Thyroid gland (tissue), 4 donors: Measurements from ENCODE around the gene COL4A4. TPM values are rescaled to one million over a fixed set of nuclear protein-coding genes. Genes with fewer than 3 reads are reported as not detected.

Experiments used
- DNase-seq, 2 donors: peaks; one replicate each; pipeline ENCODE4 v3.0.0-alpha.2; 2019
- H3K27ac ChIP-seq, 3 donors: fragments of 200-600 bp; sonication (generic); 1 replicate in 2 of 3; 2 replicates in 1 of 3; pipeline ENCODE4 v1.5.1; 2016 to 2019; ENCODE audit warnings: mild to moderate bottlenecking in 1 of 3, moderate library complexity in 1 of 3
- H3K27me3 ChIP-seq: fragments of 200-600 bp; sonication (generic); one replicate; pipeline ENCODE4 v1.5.1; 2019
- H3K36me3 ChIP-seq, 2 donors: fragments of 200-600 bp; sonication (generic); one replicate each; pipeline ENCODE4 v1.5.1; 2016 to 2019
- H3K4me1 ChIP-seq, 2 donors: fragments of 200-600 bp; sonication (generic); one replicate each; pipeline ENCODE4 v1.5.1; 2017 to 2019
- H3K4me3 ChIP-seq, 3 donors: fragments of 200-600 bp; sonication (generic); replicated peaks in 1 of 3; 1 replicate in 2 of 3; 2 replicates in 1 of 3; pipeline ENCODE4 v1.5.1; 2016; ENCODE audit warnings: mild to moderate bottlenecking in 1 of 3
- H3K9me3 ChIP-seq: fragments of 200-600 bp; sonication (generic); one replicate; pipeline ENCODE4 v1.5.1; 2017
- POLR2A ChIP-seq, 2 donors: fragments of 450-650 bp; IDR thresholded peaks; one replicate each; pipeline ENCODE4 v1.6.1; 2017; ENCODE audit warnings: antibody characterized with exemption in 2 of 2, mild to moderate bottlenecking in 2 of 2, moderate library complexity in 1 of 2
- WGBS, 2 donors: methylation state at CpG; one replicate each; pipeline ENCODE4 v1.1.5; 2017; 5-methylcytosine and 5-hydroxymethylcytosine counted together
- intact Hi-C: fragments of 100-400 bp; cut with DNase I; formaldehyde crosslinking; loops from one replicate; pipeline ENCODE4 v1.15.1; 2023
- total RNA-seq, 4 donors: library from RNA; depleted of rRNA; stranded (reverse); fragments of >200 nt; gene quantifications; one replicate each; pipeline ENCODE4 v1.2.3, GENCODE V29; 2016
- TF ChIP-seq, protein P1 (sequence below), 6 experiments: fragments of 200-600 bp in 3 of 6; fragments of 450-650 bp in 3 of 6; sonication (generic) in 3 of 6; IDR thresholded peaks; one replicate each; pipeline ENCODE4 v1.5.1; 2016 to 2019; ENCODE audit warnings: antibody characterized with exemption in 6 of 6, mild to moderate bottlenecking in 2 of 6, inconsistent platforms in 1 of 6, moderate library complexity in 1 of 6

The COL4A4 gene
- total RNA-seq, 4 donors from 2014 or later: 16.5 to 41.7 (median 34.2) TPM

DNA sequence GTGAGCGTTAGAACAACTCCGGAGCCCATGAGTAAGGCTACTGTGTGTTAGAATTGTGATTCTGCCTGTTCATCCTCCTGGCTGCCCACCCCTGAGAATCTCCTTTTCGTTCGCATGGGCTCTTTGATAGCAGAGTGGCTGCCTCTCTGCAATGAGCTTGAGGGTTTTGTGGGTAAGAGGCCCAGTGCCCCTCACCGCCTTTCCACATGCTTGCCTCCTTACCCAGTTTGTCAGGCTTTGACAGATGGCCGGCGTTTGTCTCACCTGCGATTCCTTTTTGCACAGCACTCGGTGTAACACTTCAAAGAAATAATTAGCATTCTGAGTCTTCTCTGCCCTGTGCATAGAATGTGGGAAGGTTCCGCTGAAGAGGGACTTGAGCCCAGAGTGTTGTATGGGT is 190.2 kb downstream of the COL4A4 start:
- WGBS, 2 donors: 79 to 83% methylated on average over 10 of the region's 10 CpGs
- Histone ChIP-seq H3K9me3 (no peaks in the 10 kb centered on the region), H3K27ac (no peak overlapping the region), H3K27me3 (no peaks in the 10 kb centered on the region), H3K36me3 (no peaks in the 10 kb centered on the region), H3K4me1 (no peaks in the 10 kb centered on the region), H3K4me3 (no peak overlapping the region)
- TF ChIP-seq POLR2A (IDR thresholded peaks at IDR 0.05): no peak
- TF ChIP-seq, protein P1, sequence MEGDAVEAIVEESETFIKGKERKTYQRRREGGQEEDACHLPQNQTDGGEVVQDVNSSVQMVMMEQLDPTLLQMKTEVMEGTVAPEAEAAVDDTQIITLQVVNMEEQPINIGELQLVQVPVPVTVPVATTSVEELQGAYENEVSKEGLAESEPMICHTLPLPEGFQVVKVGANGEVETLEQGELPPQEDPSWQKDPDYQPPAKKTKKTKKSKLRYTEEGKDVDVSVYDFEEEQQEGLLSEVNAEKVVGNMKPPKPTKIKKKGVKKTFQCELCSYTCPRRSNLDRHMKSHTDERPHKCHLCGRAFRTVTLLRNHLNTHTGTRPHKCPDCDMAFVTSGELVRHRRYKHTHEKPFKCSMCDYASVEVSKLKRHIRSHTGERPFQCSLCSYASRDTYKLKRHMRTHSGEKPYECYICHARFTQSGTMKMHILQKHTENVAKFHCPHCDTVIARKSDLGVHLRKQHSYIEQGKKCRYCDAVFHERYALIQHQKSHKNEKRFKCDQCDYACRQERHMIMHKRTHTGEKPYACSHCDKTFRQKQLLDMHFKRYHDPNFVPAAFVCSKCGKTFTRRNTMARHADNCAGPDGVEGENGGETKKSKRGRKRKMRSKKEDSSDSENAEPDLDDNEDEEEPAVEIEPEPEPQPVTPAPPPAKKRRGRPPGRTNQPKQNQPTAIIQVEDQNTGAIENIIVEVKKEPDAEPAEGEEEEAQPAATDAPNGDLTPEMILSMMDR (IDR thresholded peaks at IDR 0.05): no peak
- DNase-seq: no peak
- intact Hi-C loops: no loop called here

DNA sequence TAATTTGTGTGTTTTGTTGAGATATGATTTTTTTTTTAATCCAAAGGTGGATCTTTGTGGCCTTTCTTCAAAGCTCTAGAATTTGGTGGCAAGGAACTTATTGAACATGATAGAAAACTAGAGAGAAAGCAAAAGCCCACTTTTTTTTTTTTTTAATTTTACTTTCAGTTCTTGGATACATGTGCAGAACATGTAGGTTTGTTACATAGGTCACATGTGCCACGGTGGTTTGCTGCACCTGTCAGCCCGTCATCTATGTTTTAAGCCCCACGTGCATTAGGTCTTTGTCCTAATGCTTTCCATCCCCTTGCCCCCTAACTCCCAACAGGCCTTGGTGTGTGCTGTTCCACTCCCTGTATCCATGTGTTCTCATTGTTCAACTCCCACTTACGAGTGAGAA is 192.2 kb downstream of the COL4A4 start:
- 90 to 98% methylated on average over 4 of the region's 4 CpGs for WGBS, 2 donors
- Histone ChIP-seq H3K9me3 (no peaks in the 10 kb centered on the region), H3K27ac (no peak overlapping the region), H3K27me3 (no peaks in the 10 kb centered on the region), H3K4me3 (no peak overlapping the region), H3K36me3 (no peaks in the 10 kb centered on the region), H3K4me1 (no peaks in the 10 kb centered on the region)
- DNase-seq: no peak
- TF ChIP-seq, protein P1 (IDR thresholded peaks at IDR 0.05): no peak
- TF ChIP-seq POLR2A (IDR thresholded peaks at IDR 0.05): no peak
- intact Hi-C loops: no loop called here

DNA sequence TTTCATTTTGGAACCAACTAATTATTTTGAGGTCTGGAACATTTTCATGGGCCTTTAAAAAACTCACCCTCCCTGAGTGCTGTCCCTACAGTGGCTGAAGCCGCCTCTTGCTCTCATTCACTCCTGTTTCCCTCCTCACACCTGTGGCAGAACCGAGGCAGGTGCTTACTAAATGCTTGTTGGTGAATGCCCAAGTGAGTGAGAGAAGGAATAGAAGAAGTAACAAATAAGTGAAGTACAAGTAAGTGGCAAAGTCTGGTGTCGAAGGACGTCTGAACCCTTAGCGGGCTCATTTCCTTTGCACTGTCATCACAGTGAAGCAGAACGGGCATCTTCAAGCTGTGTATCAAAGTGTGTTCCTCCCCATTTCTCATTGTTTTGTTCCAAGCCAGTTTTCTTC is 192.9 kb downstream of the COL4A4 start:
- H3K27me3 ChIP-seq: no peaks in the 10 kb centered on the region
- DNase-seq: no peak
- H3K9me3 ChIP-seq: no peaks in the 10 kb centered on the region
- 88 to 89% methylated on average over 6 of the region's 6 CpGs for WGBS, 2 donors
- no peak for TF ChIP-seq POLR2A (IDR thresholded peaks at IDR 0.05)
- TF ChIP-seq, protein P1 (IDR thresholded peaks at IDR 0.05): no peak
- H3K4me1 ChIP-seq: no peaks in the 10 kb centered on the region
- no peaks in the 10 kb centered on the region for H3K36me3 ChIP-seq
- intact Hi-C loops: no loop called here
- H3K27ac ChIP-seq: no peak overlapping the region
- H3K4me3 ChIP-seq: no peak overlapping the region

DNA sequence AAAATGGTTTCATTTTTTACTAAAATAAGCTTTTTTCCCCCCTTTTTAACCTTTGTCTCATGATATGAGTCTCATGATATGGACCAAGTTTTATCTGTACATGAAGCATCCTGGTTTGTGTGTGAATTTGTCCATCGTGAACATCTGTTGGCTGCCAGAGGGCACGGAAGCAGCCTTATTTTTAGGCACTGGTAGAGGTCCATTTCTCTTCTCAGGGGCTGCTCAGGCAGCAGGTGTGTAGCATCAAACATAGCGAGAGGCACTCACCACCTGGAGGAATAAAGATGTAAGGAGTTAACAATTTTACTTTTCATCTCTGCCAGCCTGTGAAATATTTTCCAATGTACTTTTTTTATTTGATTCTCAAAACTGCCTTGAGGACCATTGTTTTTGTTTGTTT is 193.6 kb downstream of the COL4A4 start:
- Histone ChIP-seq H3K36me3 (no peaks in the 10 kb centered on the region), H3K27me3 (no peaks in the 10 kb centered on the region), H3K4me3 (no peak overlapping the region), H3K27ac (no peak overlapping the region), H3K4me1 (no peaks in the 10 kb centered on the region), H3K9me3 (no peaks in the 10 kb centered on the region)
- intact Hi-C loops: no loop called here
- TF ChIP-seq, protein P1 (IDR thresholded peaks at IDR 0.05): no peak
- TF ChIP-seq POLR2A (IDR thresholded peaks at IDR 0.05): no peak
- WGBS, 2 donors: 87 to 96% methylated on average over 3 of the region's 3 CpGs
- no peak for DNase-seq

DNA sequence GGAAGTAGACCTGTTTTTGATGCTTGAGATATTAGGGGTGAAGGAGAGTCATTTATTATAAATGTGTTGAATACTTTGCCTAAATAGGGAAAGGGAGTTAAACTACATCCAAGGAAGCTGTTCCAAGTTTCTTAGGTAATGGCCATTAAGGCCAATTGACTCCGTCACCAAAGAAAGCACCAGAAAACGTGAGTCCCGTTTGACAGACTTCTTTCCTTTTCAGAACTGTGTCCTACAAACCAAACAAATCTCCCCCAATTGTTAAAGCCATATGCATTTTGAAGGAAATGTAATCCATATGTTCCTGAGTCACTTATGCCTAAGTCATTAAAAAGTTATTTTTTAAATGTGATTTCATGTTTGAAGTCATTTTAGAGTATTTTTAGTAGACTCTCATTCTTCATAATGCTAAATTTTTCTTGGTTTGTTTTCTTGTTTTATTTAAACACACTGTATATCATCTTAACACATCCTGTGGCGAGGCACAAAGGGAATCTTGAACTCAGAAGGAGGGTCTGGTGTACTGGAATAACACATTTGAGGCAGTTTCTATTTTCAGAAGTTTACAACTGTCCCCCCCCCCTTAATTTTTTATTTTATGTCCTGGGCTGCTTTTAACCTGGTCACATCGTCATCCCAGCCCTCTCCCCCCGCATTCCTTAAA is 194.5 kb downstream of the COL4A4 start:
- no peak overlapping the region for H3K27ac ChIP-seq
- WGBS, 2 donors: 73 to 74% methylated on average over 6 of the region's 6 CpGs
- intact Hi-C loops: no loop called here

More for the DNA sequence above, 194.5 kb downstream of the COL4A4 start:
- Histone ChIP-seq H3K36me3 (no peaks in the 10 kb centered on the region), H3K4me3 (no peak overlapping the region), H3K27me3 (no peaks in the 10 kb centered on the region), H3K9me3 (no peaks in the 10 kb centered on the region), H3K4me1 (no peaks in the 10 kb centered on the region)
- DNase-seq: no peak
- TF ChIP-seq, protein P1 (IDR thresholded peaks at IDR 0.05): no peak
- TF ChIP-seq POLR2A (IDR thresholded peaks at IDR 0.05): no peak
